HFFc6 (cell line): Measurements from ENCODE around the gene STRA8. TPM values are rescaled to one million over a fixed set of nuclear protein-coding genes. Genes with fewer than 3 reads are reported as not detected.
"Not testable (repeated sequence)": the region's sequence is repeated elsewhere in the genome, so short reads cannot be mapped to it uniquely, and the experiment has no call there.

Experiments used
- DNase-seq: peaks from one replicate; pipeline ENCODE4 v3.0.0-alpha.2; 2018
- H3K27ac Mint-ChIP-seq: 2 replicates; pipeline ENCODE4 v1.8.0; 2020; ENCODE audit warnings: mild to moderate bottlenecking, mixed read lengths
- H3K27me3 Mint-ChIP-seq: 2 replicates; pipeline ENCODE4 v1.8.0; 2021; ENCODE audit warnings: mild to moderate bottlenecking, moderate library complexity, mixed read lengths; ENCODE audit not compliant: insufficient read depth
- H3K36me3 Mint-ChIP-seq: 2 replicates; pipeline ENCODE4 v1.8.0; 2021; ENCODE audit warnings: low read depth, mixed read lengths
- H3K4me1 Mint-ChIP-seq: 2 replicates; pipeline ENCODE4 v1.8.0; 2020; ENCODE audit warnings: low read depth, mixed read lengths
- H3K4me3 Mint-ChIP-seq: 2 replicates; pipeline ENCODE4 v1.8.0; 2020; ENCODE audit warnings: mild to moderate bottlenecking, moderate library complexity, mixed read lengths
- H3K9me3 Mint-ChIP-seq: 2 replicates; pipeline ENCODE4 v1.8.0; 2020; ENCODE audit warnings: mild to moderate bottlenecking, mixed read lengths
- total RNA-seq, 6 experiments: library from RNA; stranded (reverse); fragmentation: NEBNext Ultra II Directional; extraction: Animal tissue kit (Norgen Biotek cat#: 25700); gene quantifications; 2 replicates in 1 of 6; 3 replicates in 5 of 6; pipeline ENCODE4 v1.2.3, GENCODE V29; 2021
- TF ChIP-seq, protein P1 (sequence below): fragments of 200-600 bp; sonication (generic); IDR thresholded peaks from 2 replicates; pipeline ENCODE4 v1.5.0; 2021; ENCODE audit warnings: antibody characterized with exemption, mild to moderate bottlenecking

STRA8 gene
- total RNA-seq, 6 experiments from 2014 or later, result not detected

GRCh38 chr7:135232720-135233119 is 918 bp upstream of the STRA8 start:
- Mint-ChIP-seq H3K4me1 (no peaks in the 10 kb centered on the region), H3K27me3 (peaks cover 16% of the 10 kb centered on the region)

DNA sequence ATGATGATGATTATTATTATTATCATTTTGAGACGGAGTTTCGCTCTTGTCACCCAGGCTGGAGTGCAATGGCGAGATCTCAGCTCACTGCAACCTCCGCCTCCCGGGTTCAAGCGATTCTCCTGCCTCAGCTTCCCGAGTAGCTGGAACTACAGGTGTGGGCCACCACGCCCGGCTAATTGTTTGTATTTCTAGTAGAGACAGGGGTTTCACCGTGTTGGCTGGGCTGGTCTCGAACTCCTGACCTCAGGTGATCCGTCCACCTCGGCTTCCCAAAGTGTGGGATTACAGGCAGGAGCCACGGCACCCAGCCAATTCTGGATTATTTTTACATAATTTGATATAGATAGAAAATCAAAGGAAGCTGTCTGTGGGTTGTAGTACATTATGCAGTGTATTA is 457 bp downstream of the STRA8 start:
- H3K36me3 Mint-ChIP-seq, H3K4me1 Mint-ChIP-seq, H3K9me3 Mint-ChIP-seq, H3K4me3 Mint-ChIP-seq, H3K27ac Mint-ChIP-seq, DNase-seq: not testable (repeated sequence)
- peaks cover 14% of the 10 kb centered on the region for H3K27me3 Mint-ChIP-seq

More at GRCh38 chr7:135232720-135233119, 918 bp upstream of the STRA8 start:
- TF ChIP-seq, protein P1, sequence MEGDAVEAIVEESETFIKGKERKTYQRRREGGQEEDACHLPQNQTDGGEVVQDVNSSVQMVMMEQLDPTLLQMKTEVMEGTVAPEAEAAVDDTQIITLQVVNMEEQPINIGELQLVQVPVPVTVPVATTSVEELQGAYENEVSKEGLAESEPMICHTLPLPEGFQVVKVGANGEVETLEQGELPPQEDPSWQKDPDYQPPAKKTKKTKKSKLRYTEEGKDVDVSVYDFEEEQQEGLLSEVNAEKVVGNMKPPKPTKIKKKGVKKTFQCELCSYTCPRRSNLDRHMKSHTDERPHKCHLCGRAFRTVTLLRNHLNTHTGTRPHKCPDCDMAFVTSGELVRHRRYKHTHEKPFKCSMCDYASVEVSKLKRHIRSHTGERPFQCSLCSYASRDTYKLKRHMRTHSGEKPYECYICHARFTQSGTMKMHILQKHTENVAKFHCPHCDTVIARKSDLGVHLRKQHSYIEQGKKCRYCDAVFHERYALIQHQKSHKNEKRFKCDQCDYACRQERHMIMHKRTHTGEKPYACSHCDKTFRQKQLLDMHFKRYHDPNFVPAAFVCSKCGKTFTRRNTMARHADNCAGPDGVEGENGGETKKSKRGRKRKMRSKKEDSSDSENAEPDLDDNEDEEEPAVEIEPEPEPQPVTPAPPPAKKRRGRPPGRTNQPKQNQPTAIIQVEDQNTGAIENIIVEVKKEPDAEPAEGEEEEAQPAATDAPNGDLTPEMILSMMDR, result peak; percentile 29; the same call in 1 of the 2 replicates
- H3K9me3 Mint-ChIP-seq, result no peaks in the 10 kb centered on the region
- DNase-seq, result no peak
- H3K36me3 Mint-ChIP-seq, result no peaks in the 10 kb centered on the region
- H3K4me3 Mint-ChIP-seq, result no peak overlapping the region
- H3K27ac Mint-ChIP-seq, result no peak overlapping the region

- TF ChIP-seq, protein P1, result no peak
- Mint-ChIP-seq H3K4me3 (no peak overlapping the region), H3K27ac (no peak overlapping the region), H3K4me1 (no peaks in the 10 kb centered on the region), H3K9me3 (no peaks in the 10 kb centered on the region), H3K27me3 (peaks cover 9% of the 10 kb centered on the region), H3K36me3 (no peaks in the 10 kb centered on the region)
- no peak for DNase-seq
Measured at GRCh38 chr7:135234727-135235126, 1.1 kb downstream of the STRA8 start.

GRCh38 chr7:135235841-135236240 is 2.2 kb downstream of the STRA8 start:
- no peak overlapping the region for H3K4me3 Mint-ChIP-seq
- no peak for DNase-seq
- no peaks in the 10 kb centered on the region for H3K9me3 Mint-ChIP-seq
- no peaks in the 10 kb centered on the region for H3K4me1 Mint-ChIP-seq
- peaks cover 12% of the 10 kb centered on the region for H3K27me3 Mint-ChIP-seq
- no peak overlapping the region for H3K27ac Mint-ChIP-seq
- TF ChIP-seq, protein P1, result no peak
- no peaks in the 10 kb centered on the region for H3K36me3 Mint-ChIP-seq

- TF ChIP-seq, protein P1, result no peak
- no peak overlapping the region for H3K4me3 Mint-ChIP-seq
- DNase-seq, result no peak
- H3K27me3 Mint-ChIP-seq, result peaks cover 12% of the 10 kb centered on the region
- H3K4me1 Mint-ChIP-seq, result no peaks in the 10 kb centered on the region
- H3K9me3 Mint-ChIP-seq, result no peaks in the 10 kb centered on the region
- no peaks in the 10 kb centered on the region for H3K36me3 Mint-ChIP-seq
- H3K27ac Mint-ChIP-seq, result no peak overlapping the region
Measured at GRCh38 chr7:135236727-135237126, 3.1 kb downstream of the STRA8 start.

DNA sequence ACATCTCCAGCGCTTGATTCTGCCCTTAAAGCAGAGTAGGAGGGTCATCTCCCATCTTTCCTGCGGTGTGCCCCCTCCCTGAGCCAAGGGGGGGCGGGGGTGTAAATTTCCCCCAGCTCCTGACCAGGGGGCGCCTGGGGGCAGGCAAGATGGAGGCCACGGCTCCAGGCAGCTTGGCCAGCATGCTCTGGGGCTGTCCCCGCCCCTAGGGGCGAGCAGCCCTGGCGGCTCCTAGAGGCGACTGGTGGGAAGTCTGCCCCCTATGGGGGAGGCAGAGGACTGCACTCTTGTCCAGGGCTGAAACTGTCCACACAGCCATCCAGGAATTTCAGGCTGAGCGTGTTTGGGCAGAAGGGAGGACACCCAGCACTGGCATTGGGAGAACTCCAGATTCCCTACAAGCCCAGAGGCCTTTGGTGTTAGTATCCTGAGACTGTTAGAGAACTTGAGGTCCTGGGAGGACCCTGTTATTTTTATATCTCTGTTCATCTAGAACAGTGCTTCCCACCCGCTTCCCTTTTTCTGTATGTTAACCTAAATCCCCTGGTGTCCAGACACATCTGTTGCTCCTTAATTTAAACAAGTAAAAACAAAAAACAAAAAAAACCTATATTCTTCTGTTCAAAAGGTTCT is 4.6 kb downstream of the STRA8 start:
- Mint-ChIP-seq H3K27me3 (peaks cover 22% of the 10 kb centered on the region), H3K36me3 (no peaks in the 10 kb centered on the region), H3K4me1 (no peaks in the 10 kb centered on the region)

More for the DNA sequence above, 4.6 kb downstream of the STRA8 start:
- Mint-ChIP-seq H3K9me3 (no peaks in the 10 kb centered on the region), H3K27ac (no peak overlapping the region), H3K4me3 (no peak overlapping the region)
- no peak for DNase-seq
- TF ChIP-seq, protein P1, result peak; percentile 73
